HCT116 (cell line): ENCODE results near the gene ADM2. TPM values are rescaled to one million over a fixed set of nuclear protein-coding genes. Genes with fewer than 3 reads are reported as not detected.

Experiments used
- ATAC-seq: fragments of 200-7000 bp; cut with Tn5 transposase; 2 replicates; pipeline ENCODE4 v1.9.1; 2020; ENCODE audit warnings: mild to moderate bottlenecking, moderate library complexity
- BruUV-seq: library from RNA; stranded (reverse); fragments of 400-500 nt; replicated peaks from 2 replicates; lab custom pipeline; 2021; lab: Mats Ljungman, UMichigan
- CTCF ChIA-PET: fragments of 300-600 bp; sonication (Branson Sonifier 250); formaldehyde crosslinking; loops from one replicate; lab custom pipeline; 2021; ENCODE audit warnings: antibody characterized with exemption; lab: Charles Lee
- POLR2A ChIA-PET: fragments of 300-600, 350-600 bp; sonication (Branson Sonifier 250); formaldehyde crosslinking; loops from one replicate; lab custom pipeline; 2021; ENCODE audit warnings: antibody characterized with exemption; lab: Charles Lee
- RAD21 ChIA-PET, 2 experiments: fragments of 300-600 bp; sonication (Branson Sonifier 250); formaldehyde crosslinking; loops; one replicate each; lab custom pipeline; 2023; ENCODE audit warnings: low total read pairs in 2 of 2; ENCODE audit not compliant: uncharacterized antibody in 2 of 2, unreplicated experiment in 2 of 2, low non-redundant PET in 1 of 2; lab: Charles Lee
- DNase-seq: peaks from one replicate; pipeline ENCODE4 v3.0.0-alpha.2; 2010; ENCODE audit warnings: low read depth, low spot score
- H2AFZ ChIP-seq: fragments of 200-600 bp; shearing (Covaris generic), sonication (generic); 2 replicates; pipeline ENCODE4 v1.6.1; 2017; ENCODE audit warnings: low read depth, mixed run types, mixed read lengths, antibody characterized with exemption, low read length; ENCODE audit not compliant: poor library complexity, severe bottlenecking
- H3K27ac ChIP-seq: 2 replicates; pipeline ENCODE4 v1.5.1; 2012; ENCODE audit warnings: low read depth, low read length
- H3K27me3 ChIP-seq: fragments of 200-600 bp; sonication (generic); 2 replicates; pipeline ENCODE4 v1.6.1; 2016; ENCODE audit warnings: mixed run types, low read length, mixed read lengths; ENCODE audit not compliant: insufficient read depth
- H3K36me3 ChIP-seq, 2 experiments: fragments of 200-500 bp in 1 of 2; fragments of 200-600 bp in 1 of 2; sonication (Bioruptor generic) in 1 of 2; sonication (generic) in 1 of 2; 2 replicates each; pipeline versions ENCODE4 v1.5.1 to v1.6.1; 2014 to 2016; ENCODE audit warnings: low read length in 2 of 2, inconsistent platforms in 1 of 2, mixed read lengths in 1 of 2, mixed run types in 1 of 2; ENCODE audit not compliant: insufficient read depth in 2 of 2, control insufficient read depth in 1 of 2
- H3K4me1 ChIP-seq, 2 experiments: fragments of 200-600 bp in 1 of 2; sonication (generic) in 1 of 2; 2 replicates each; pipeline versions ENCODE4 v1.5.1 to v1.6.1; 2012 to 2017; ENCODE audit warnings: low read length in 2 of 2, inconsistent platforms in 1 of 2, mild to moderate bottlenecking in 1 of 2, mixed read lengths in 1 of 2, mixed run types in 1 of 2, moderate library complexity in 1 of 2; ENCODE audit not compliant: insufficient read depth in 2 of 2, control insufficient read depth in 1 of 2
- H3K4me2 ChIP-seq: fragments of 200-600 bp; sonication (generic); 2 replicates; pipeline ENCODE4 v1.6.1; 2017; ENCODE audit warnings: mixed run types, low read length, mixed read lengths
- H3K4me3 ChIP-seq, 2 experiments: fragments of 200-600 bp in 1 of 2; sonication (generic) in 1 of 2; replicated peaks in 1 of 2; 2 replicates each; pipeline ENCODE4 v1.5.1; 2011 to 2016; ENCODE audit warnings: low read length in 2 of 2, control low read depth in 1 of 2, low read depth in 1 of 2, mild to moderate bottlenecking in 1 of 2, mixed read lengths in 1 of 2, mixed run types in 1 of 2
- H3K79me2 ChIP-seq: fragments of 200-600 bp; sonication (generic); 2 replicates; pipeline ENCODE4 v1.6.1; 2017; ENCODE audit warnings: mild to moderate bottlenecking, mixed run types, low read length, moderate library complexity, mixed read lengths; ENCODE audit not compliant: insufficient read depth
- H3K9ac ChIP-seq: fragments of 200-600 bp; sonication (generic); 2 replicates; pipeline ENCODE4 v1.6.1; 2016; ENCODE audit warnings: low read length, mixed read lengths
- H3K9me2 ChIP-seq: fragments of 200-600 bp; sonication (generic), shearing (Covaris generic); 2 replicates; pipeline ENCODE4 v1.6.1; 2017; ENCODE audit warnings: mixed run types, mild to moderate bottlenecking, moderate library complexity; ENCODE audit not compliant: insufficient read depth
- H3K9me3 ChIP-seq, 2 experiments: fragments of 200-500 bp in 1 of 2; fragments of 200-600 bp in 1 of 2; sonication (Bioruptor generic) in 1 of 2; sonication (generic) in 1 of 2; 2 replicates each; pipeline ENCODE4 v1.6.1; 2014 to 2017; ENCODE audit warnings: low read length in 2 of 2, mixed read lengths in 2 of 2, inconsistent platforms in 1 of 2, low read depth in 1 of 2, mild to moderate bottlenecking in 1 of 2, mixed run types in 1 of 2, moderate library complexity in 1 of 2; ENCODE audit not compliant: control insufficient read depth in 1 of 2, insufficient read depth in 1 of 2
- H4K20me1 ChIP-seq: fragments of 200-600 bp; sonication (generic), shearing (Covaris generic); 2 replicates; pipeline ENCODE4 v1.6.1; 2017; ENCODE audit warnings: mixed run types, mild to moderate bottlenecking, moderate library complexity; ENCODE audit not compliant: insufficient read depth
- CEBPB ChIP-seq: IDR thresholded peaks from 2 replicates; pipeline ENCODE4 v1.6.1; 2012; ENCODE audit warnings: low read depth
- POLR2AphosphoS5 ChIP-seq: IDR thresholded peaks from 2 replicates; pipeline ENCODE4 v1.6.1; 2011; ENCODE audit warnings: mild to moderate bottlenecking, low read depth, low read length, moderate library complexity
- SP1 ChIP-seq: IDR thresholded peaks from 2 replicates; pipeline ENCODE4 v1.6.1; 2012; ENCODE audit warnings: low read depth
- intact Hi-C: fragments of 100-400 bp; cut with micrococcal nuclease; formaldehyde crosslinking; loops from 2 replicates; pipeline ENCODE4 v1.10.0; 2022
- total RNA-seq: library from RNA; stranded (reverse); gene quantifications from one replicate; pipeline ENCODE4 v1.2.1, GENCODE V29; 2021; ENCODE audit not compliant: unreplicated experiment
- TF ChIP-seq, protein P1 (sequence below): IDR thresholded peaks from 2 replicates; pipeline ENCODE4 v1.6.1; 2012; ENCODE audit warnings: low read depth
- TF ChIP-seq, protein P2 (sequence below), 3 experiments: fragments of 200-600 bp in 1 of 3; sonication (generic) in 1 of 3; IDR thresholded peaks in 2 of 3; conservative IDR thresholded peaks in 1 of 3; 2 replicates each; pipeline ENCODE4 v1.5.1; 2012 to 2017; ENCODE audit warnings: low read depth in 2 of 3, low read length in 2 of 3, antibody characterized with exemption in 1 of 3, borderline replicate concordance in 1 of 3, control low read depth in 1 of 3, mild to moderate bottlenecking in 1 of 3, mixed read lengths in 1 of 3, mixed run types in 1 of 3, moderate library complexity in 1 of 3; ENCODE audit not compliant: insufficient read depth in 1 of 3

The ADM2 gene
- total RNA-seq, 1 experiment from 2014 or later, result 12.8 TPM

- TF ChIP-seq SP1, result no peak
- TF ChIP-seq, protein P1, sequence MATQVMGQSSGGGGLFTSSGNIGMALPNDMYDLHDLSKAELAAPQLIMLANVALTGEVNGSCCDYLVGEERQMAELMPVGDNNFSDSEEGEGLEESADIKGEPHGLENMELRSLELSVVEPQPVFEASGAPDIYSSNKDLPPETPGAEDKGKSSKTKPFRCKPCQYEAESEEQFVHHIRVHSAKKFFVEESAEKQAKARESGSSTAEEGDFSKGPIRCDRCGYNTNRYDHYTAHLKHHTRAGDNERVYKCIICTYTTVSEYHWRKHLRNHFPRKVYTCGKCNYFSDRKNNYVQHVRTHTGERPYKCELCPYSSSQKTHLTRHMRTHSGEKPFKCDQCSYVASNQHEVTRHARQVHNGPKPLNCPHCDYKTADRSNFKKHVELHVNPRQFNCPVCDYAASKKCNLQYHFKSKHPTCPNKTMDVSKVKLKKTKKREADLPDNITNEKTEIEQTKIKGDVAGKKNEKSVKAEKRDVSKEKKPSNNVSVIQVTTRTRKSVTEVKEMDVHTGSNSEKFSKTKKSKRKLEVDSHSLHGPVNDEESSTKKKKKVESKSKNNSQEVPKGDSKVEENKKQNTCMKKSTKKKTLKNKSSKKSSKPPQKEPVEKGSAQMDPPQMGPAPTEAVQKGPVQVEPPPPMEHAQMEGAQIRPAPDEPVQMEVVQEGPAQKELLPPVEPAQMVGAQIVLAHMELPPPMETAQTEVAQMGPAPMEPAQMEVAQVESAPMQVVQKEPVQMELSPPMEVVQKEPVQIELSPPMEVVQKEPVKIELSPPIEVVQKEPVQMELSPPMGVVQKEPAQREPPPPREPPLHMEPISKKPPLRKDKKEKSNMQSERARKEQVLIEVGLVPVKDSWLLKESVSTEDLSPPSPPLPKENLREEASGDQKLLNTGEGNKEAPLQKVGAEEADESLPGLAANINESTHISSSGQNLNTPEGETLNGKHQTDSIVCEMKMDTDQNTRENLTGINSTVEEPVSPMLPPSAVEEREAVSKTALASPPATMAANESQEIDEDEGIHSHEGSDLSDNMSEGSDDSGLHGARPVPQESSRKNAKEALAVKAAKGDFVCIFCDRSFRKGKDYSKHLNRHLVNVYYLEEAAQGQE, result no peak
- TF ChIP-seq CEBPB, result no peak
- peak; percentile 76 for TF ChIP-seq POLR2AphosphoS5
- TF ChIP-seq, all 23 proteins: peak for 5
Measured at GRCh38 chr22:50525104-50525857, 43.9 kb downstream of the ADM2 start, which contains the start of gene SCO2 (continued).

- POLR2A ChIA-PET, result interaction anchor here (0.8 to 2.1 kb wide), 7 partner anchors 12 to 95 kb away, joined by 3 to 20 read pairs (median 5); partner anchors contain the start of genes CHKB, LMF2, NCAPH2 and SYCE3
- H3K9ac ChIP-seq, result peak overlapping the region; percentile 93
- H3K79me2 ChIP-seq, result peaks cover 30% of the 10 kb centered on the region
- H3K4me3 ChIP-seq, result peak overlapping the region; percentile 78 to 85
- CTCF ChIA-PET, result interaction anchor here (0.7 to 1.7 kb wide), 19 partner anchors 11 to 377 kb away, joined by 3 to 21 read pairs (median 5); partner anchors contain the start of genes ARSA, HDAC10, KLHDC7B and LMF2
- RAD21 ChIA-PET, result interaction anchor here (0.8 to 2.2 kb wide), 4 partner anchors 18 to 126 kb away, joined by 4 to 8 read pairs (median 6); partner anchors contain the start of genes LMF2 (in 2 of the 2), NCAPH2 (in 1 of the 2) and SYCE3 (in 1 of the 2)
- no TSS peak for BruUV-seq
- peak overlapping the region; percentile 100 for H3K27ac ChIP-seq
- H3K9me3 ChIP-seq, result no peaks in the 10 kb centered on the region
- no peak overlapping the region for H2AFZ ChIP-seq
- no peak for TF ChIP-seq SP1
- TF ChIP-seq, protein P2, sequence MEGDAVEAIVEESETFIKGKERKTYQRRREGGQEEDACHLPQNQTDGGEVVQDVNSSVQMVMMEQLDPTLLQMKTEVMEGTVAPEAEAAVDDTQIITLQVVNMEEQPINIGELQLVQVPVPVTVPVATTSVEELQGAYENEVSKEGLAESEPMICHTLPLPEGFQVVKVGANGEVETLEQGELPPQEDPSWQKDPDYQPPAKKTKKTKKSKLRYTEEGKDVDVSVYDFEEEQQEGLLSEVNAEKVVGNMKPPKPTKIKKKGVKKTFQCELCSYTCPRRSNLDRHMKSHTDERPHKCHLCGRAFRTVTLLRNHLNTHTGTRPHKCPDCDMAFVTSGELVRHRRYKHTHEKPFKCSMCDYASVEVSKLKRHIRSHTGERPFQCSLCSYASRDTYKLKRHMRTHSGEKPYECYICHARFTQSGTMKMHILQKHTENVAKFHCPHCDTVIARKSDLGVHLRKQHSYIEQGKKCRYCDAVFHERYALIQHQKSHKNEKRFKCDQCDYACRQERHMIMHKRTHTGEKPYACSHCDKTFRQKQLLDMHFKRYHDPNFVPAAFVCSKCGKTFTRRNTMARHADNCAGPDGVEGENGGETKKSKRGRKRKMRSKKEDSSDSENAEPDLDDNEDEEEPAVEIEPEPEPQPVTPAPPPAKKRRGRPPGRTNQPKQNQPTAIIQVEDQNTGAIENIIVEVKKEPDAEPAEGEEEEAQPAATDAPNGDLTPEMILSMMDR (IDR thresholded peaks at IDR 0.05 in 2 of 3, conservative IDR thresholded peaks at IDR 0.05 in 1 of 3; ENCODE audit: borderline replicate concordance in 1 of 3, insufficient read depth in 1 of 3, low read depth in 2 of 3, low read length in 2 of 3), result 0 out of 6 replicates have a peak, but pooled peaks of 1 of the 3 experiments have one; percentile 47
- intact Hi-C loops, result loop anchor here (1.0 kb wide), 1 partner anchor 17 kb away; the partner anchor contains the start of gene NCAPH2
- peaks cover 0 to 11% of the 10 kb centered on the region in 2 experiments; a peak in 2 of 4 replicates for H3K36me3 ChIP-seq
- no peaks in the 10 kb centered on the region for H3K27me3 ChIP-seq
- no peak for DNase-seq
- H4K20me1 ChIP-seq, result no peaks in the 10 kb centered on the region
- peak overlapping the region; percentile 99 for H3K4me2 ChIP-seq
- no peaks in the 10 kb centered on the region for H3K9me2 ChIP-seq
- ATAC-seq, result peak; percentile 26
- H3K4me1 ChIP-seq, result peaks cover 13 to 66% of the 10 kb centered on the region in 2 experiments; a peak in 3 of 4 replicates
Measured at GRCh38 chr22:50525858-50526107, 44.4 kb downstream of the ADM2 start.
